ENCODE results near the gene MISP3. TPM values are rescaled to one million over a fixed set of nuclear protein-coding genes. Genes with fewer than 3 reads are reported as not detected.

Gene MISP3
- total and polyA plus RNA-seq, 9 donors: 0.28 to 13.9 (median 0.79) TPM

- H3K27ac ChIP-seq: no peak overlapping the region
- intact Hi-C loops (cut with DNase I): no loop called here
- peaks cover 4% of the 10 kb centered on the region for H3K4me1 ChIP-seq (ENCODE audit: insufficient read depth)
- no peaks in the 10 kb centered on the region for H3K27me3 ChIP-seq
- 94 to 96% (median 95%) methylated on average over 3 of the region's 3 CpGs for whole genome bisulfite sequencing, 3 donors
- H3K36me3 ChIP-seq: no peaks in the 10 kb centered on the region
- no peak overlapping the region for H3K4me3 ChIP-seq
- TF ChIP-seq POLR2A (IDR thresholded peaks at IDR 0.05): no peak
- no peak for TF ChIP-seq CTCF (IDR thresholded peaks at IDR 0.05)
- no peak for TF ChIP-seq EP300 (IDR thresholded peaks at IDR 0.05)
- H3K9me3 ChIP-seq: no peaks in the 10 kb centered on the region
- no peak for DNase-seq
Observed at GRCh38 chr19:14053032-14053431, 19.6 kb upstream of the MISP3 start.

- 94 to 95% (median 94%) methylated on average over 10 to 11 of the region's 11 CpGs for WGBS, 3 donors
Observed at GRCh38 chr19:14053500-14053899, 19.1 kb upstream of the MISP3 start.

GRCh38 chr19:14054099-14054498 lies 18.5 kb upstream of the MISP3 start:
- no peak overlapping the region for H3K27ac ChIP-seq
- WGBS, 3 donors: 77 to 93% (median 88%) methylated on average over 6 of the region's 6 CpGs

More at GRCh38 chr19:14053500-14053899, 19.1 kb upstream of the MISP3 start:
- H3K4me3 ChIP-seq: no peak overlapping the region
- H3K27me3 ChIP-seq: no peaks in the 10 kb centered on the region
- no peak overlapping the region for H3K27ac ChIP-seq
- intact Hi-C loops (cut with DNase I): no loop called here
- H3K9me3 ChIP-seq: no peaks in the 10 kb centered on the region
- DNase-seq: no peak
- TF ChIP-seq EP300 (IDR thresholded peaks at IDR 0.05): no peak
- no peak for TF ChIP-seq POLR2A (IDR thresholded peaks at IDR 0.05)
- TF ChIP-seq CTCF (IDR thresholded peaks at IDR 0.05): no peak
- peaks cover 4% of the 10 kb centered on the region for H3K4me1 ChIP-seq (ENCODE audit: insufficient read depth)
- H3K36me3 ChIP-seq: no peaks in the 10 kb centered on the region

GRCh38 chr19:14054721-14055120 lies 17.9 kb upstream of the MISP3 start:
- peaks cover 4% of the 10 kb centered on the region for H3K4me1 ChIP-seq (ENCODE audit: insufficient read depth)
- intact Hi-C loops (cut with DNase I): no loop called here
- no peak overlapping the region for H3K4me3 ChIP-seq
- H3K27me3 ChIP-seq: no peaks in the 10 kb centered on the region
- H3K36me3 ChIP-seq: no peaks in the 10 kb centered on the region
- TF ChIP-seq CTCF (IDR thresholded peaks at IDR 0.05): no peak
- no peak for TF ChIP-seq POLR2A (IDR thresholded peaks at IDR 0.05)
- TF ChIP-seq EP300 (IDR thresholded peaks at IDR 0.05): no peak
- H3K27ac ChIP-seq: no peak overlapping the region
- no peaks in the 10 kb centered on the region for H3K9me3 ChIP-seq
- WGBS, 3 donors: 69 to 72% (median 70%) methylated on average over 11 of the region's 11 CpGs
- no peak for DNase-seq

More at GRCh38 chr19:14054099-14054498, 18.5 kb upstream of the MISP3 start:
- intact Hi-C loops (cut with DNase I): no loop called here
- H3K4me3 ChIP-seq: no peak overlapping the region
- H3K4me1 ChIP-seq (ENCODE audit: insufficient read depth): peaks cover 4% of the 10 kb centered on the region
- H3K27me3 ChIP-seq: no peaks in the 10 kb centered on the region
- TF ChIP-seq EP300 (IDR thresholded peaks at IDR 0.05): no peak
- no peak for TF ChIP-seq POLR2A (IDR thresholded peaks at IDR 0.05)
- no peak for TF ChIP-seq CTCF (IDR thresholded peaks at IDR 0.05)
- no peaks in the 10 kb centered on the region for H3K9me3 ChIP-seq
- no peak for DNase-seq
- no peaks in the 10 kb centered on the region for H3K36me3 ChIP-seq
